Prostate gland (tissue), 2 donors: ENCODE results near the gene TMEM131L. TPM values are rescaled to one million over a fixed set of nuclear protein-coding genes. Genes with fewer than 3 reads are reported as not detected.

Source experiments
- DNase-seq: peaks from one replicate; pipeline ENCODE4 v3.0.0-alpha.2; 2019; ENCODE audit warnings: low spot score
- H3K27ac ChIP-seq, 2 donors: fragments of 200-600 bp; sonication (generic); 2 replicates each; pipeline ENCODE4 v1.5.1; 2017 to 2019
- H3K27me3 ChIP-seq: fragments of 200-600 bp; sonication (generic); replicated peaks from 2 replicates; pipeline ENCODE4 v1.5.1; 2019; ENCODE audit not compliant: insufficient read depth
- H3K36me3 ChIP-seq, 2 donors: fragments of 200-600 bp; sonication (generic); 1 replicate in 1 of 2; 2 replicates in 1 of 2; pipeline versions ENCODE4 v1.5.1 to v1.8.1; 2017 to 2019
- H3K4me1 ChIP-seq: fragments of 200-600 bp; sonication (generic); replicated peaks from 2 replicates; pipeline ENCODE4 v1.5.1; 2019
- H3K4me3 ChIP-seq, 2 donors: fragments of 200-600 bp; sonication (generic); 2 replicates each; pipeline ENCODE4 v1.5.1; 2017 to 2019
- H3K9me3 ChIP-seq: fragments of 200-600 bp; sonication (generic); 2 replicates; pipeline ENCODE4 v1.5.1; 2017
- POLR2A ChIP-seq: fragments of 450-650 bp; IDR thresholded peaks from one replicate; pipeline ENCODE4 v1.6.1; 2016; ENCODE audit warnings: antibody characterized with exemption, mild to moderate bottlenecking
- POLR2AphosphoS5 ChIP-seq: sonication (generic); formaldehyde crosslinking; IDR thresholded peaks from one replicate; pipeline ENCODE4 v1.6.1; 2017; ENCODE audit warnings: antibody characterized with exemption
- WGBS: methylation state at CpG from one replicate; pipeline ENCODE4 v1.1.5; 2018; 5-methylcytosine and 5-hydroxymethylcytosine counted together
- intact Hi-C: fragments of 100-400 bp; cut with DNase I; formaldehyde crosslinking; loops from one replicate; pipeline ENCODE4 v1.14.2; 2022
- total RNA-seq, 2 donors: library from RNA; depleted of rRNA; stranded (reverse); fragments of >200 nt; gene quantifications; one replicate each; pipeline ENCODE4 v1.1.0, GENCODE V29; 2016
- TF ChIP-seq, protein P1 (sequence below), 4 experiments: fragments of 200-600 bp in 2 of 4; fragments of 450-650 bp in 2 of 4; sonication (generic) in 2 of 4; IDR thresholded peaks; 1 replicate in 3 of 4; 2 replicates in 1 of 4; pipeline ENCODE4 v1.5.1; 2016 to 2019; ENCODE audit warnings: antibody characterized with exemption in 4 of 4, mild to moderate bottlenecking in 2 of 4, moderate library complexity in 2 of 4

Gene TMEM131L
- total RNA-seq, 2 donors from 2014 or later, result 9.3 to 12.5 TPM

DNA sequence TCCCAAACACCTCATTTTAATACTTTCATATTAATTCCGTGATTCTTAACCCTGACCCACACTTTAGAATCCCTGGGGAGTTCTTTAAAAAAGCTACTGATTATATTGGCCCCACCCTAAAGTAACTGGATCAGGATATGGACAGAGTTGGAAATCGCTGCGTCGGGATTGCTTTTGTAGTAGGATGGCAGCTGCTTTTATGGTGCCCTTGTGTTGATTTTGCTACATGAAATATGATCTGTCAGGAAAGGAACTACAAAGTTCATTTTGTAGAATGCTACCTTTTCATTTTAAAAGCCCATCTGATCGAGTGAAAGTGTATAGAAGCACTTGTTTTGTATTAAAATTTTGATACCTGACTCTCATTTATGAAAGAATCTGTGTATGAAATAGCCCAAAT, 43.6 kb downstream of the TMEM131L start:
- Histone ChIP-seq H3K27ac (no peak overlapping the region), H3K27me3 (no peaks in the 10 kb centered on the region), H3K36me3 (no peaks in the 10 kb centered on the region), H3K9me3 (no peaks in the 10 kb centered on the region), H3K4me3 (no peak overlapping the region), H3K4me1 (peaks cover 2% of the 10 kb centered on the region)
- intact Hi-C loops, result no loop called here
- peak; percentile 32 for DNase-seq
- peak; percentile 60 for TF ChIP-seq POLR2AphosphoS5
- TF ChIP-seq, protein P1, sequence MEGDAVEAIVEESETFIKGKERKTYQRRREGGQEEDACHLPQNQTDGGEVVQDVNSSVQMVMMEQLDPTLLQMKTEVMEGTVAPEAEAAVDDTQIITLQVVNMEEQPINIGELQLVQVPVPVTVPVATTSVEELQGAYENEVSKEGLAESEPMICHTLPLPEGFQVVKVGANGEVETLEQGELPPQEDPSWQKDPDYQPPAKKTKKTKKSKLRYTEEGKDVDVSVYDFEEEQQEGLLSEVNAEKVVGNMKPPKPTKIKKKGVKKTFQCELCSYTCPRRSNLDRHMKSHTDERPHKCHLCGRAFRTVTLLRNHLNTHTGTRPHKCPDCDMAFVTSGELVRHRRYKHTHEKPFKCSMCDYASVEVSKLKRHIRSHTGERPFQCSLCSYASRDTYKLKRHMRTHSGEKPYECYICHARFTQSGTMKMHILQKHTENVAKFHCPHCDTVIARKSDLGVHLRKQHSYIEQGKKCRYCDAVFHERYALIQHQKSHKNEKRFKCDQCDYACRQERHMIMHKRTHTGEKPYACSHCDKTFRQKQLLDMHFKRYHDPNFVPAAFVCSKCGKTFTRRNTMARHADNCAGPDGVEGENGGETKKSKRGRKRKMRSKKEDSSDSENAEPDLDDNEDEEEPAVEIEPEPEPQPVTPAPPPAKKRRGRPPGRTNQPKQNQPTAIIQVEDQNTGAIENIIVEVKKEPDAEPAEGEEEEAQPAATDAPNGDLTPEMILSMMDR (IDR thresholded peaks at IDR 0.05), result no peak
- TF ChIP-seq POLR2A, result no peak
- 18% methylated on average over 5 of the region's 5 CpGs for WGBS

DNA sequence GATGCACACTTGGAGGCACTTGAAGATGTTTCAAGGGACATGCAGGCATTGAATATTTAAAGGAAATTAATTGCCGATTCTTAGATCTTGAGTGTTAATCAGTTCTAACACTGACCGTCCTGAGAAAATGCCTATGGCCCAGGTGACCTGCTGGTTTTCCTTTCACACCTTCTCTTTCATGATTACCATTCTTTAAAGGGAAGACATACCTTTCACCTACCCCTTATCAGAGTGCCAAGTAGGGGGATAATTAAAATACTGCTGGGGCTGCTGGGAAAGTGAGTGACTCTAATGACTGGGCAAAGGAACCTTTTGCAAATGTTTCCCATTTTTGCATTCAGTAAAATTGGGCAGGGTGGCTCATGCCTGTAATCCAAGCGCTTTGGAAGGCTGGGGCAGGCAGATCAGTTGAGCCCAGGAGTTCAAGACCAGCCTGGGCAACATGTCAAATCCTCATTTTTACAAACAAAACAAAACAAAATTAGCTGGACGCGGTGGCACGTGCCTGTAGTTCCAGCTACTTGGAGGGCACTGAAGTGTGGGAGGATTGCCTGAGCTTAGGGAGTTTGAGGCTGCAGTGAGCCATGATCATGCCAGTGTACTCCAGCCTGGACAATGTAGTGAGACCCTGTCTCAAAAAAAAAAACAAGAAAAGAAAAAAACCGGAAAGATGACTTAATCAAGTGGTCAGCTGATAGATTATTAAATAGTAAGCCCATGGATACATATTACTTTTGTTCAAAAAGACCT, 44.3 kb downstream of the TMEM131L start:
- Histone ChIP-seq H3K27ac (no peak overlapping the region), H3K27me3 (no peaks in the 10 kb centered on the region), H3K36me3 (no peaks in the 10 kb centered on the region), H3K4me1 (peaks cover 2% of the 10 kb centered on the region), H3K9me3 (no peaks in the 10 kb centered on the region), H3K4me3 (no peak overlapping the region)
- WGBS, result 84% methylated on average over 7 of the region's 7 CpGs
- intact Hi-C loops, result no loop called here
- TF ChIP-seq POLR2A (no peak), POLR2AphosphoS5 (no peak)
- TF ChIP-seq, protein P1 (IDR thresholded peaks at IDR 0.05), result no peak
- no peak for DNase-seq

DNA sequence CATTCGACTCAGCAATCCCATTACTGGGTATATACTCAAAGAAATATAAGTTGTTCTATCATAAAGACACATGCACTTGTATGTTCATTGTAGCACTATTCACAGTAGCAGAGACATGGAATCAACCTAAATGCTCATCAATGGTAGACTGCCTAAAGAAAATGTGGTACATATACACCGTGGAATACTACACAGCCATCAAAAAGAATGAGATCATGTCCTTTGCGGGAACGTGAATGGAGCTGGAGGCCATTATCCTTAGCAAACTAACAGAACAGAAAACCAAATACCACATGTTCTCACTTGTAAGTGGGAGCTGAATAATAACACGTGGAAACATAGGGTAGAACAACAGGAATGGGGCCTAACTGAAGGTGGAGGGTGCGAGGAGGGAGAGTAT, 44.9 kb downstream of the TMEM131L start:
- H3K4me1 ChIP-seq, result peaks cover 2% of the 10 kb centered on the region

DNA sequence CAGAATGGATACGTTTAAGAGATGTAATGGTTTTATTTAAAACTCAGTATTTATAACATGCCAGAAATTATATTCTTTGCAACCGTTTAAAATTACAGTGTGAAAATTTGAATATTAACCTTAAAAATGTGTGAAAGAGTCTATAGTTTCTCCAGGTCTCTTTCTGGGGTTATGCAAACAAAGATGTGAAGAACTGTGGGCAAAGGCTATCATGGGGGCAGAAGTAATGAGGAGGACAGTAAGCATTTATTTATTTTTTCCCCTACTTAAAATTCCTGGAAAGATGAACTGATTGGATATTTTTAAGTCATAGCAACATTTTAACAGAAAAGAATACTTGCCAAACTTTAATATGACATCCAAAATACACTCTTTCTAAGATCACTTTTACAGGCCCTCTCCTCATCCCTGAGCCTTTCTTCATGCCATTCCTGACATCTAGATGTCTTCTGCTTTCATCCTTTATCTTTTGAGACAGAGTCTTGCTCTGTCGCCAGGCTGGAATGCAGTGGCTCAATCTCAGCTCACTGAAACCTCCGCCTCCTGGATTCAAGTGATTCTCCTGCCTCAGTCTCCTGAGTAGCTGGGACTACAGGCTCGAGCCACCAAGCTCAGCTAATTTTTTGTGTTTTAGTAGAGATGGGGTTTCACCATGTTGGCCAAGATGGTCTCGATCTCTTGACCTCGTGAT, 46.1 kb downstream of the TMEM131L start:
- no peaks in the 10 kb centered on the region for H3K9me3 ChIP-seq
- H3K27me3 ChIP-seq, result no peaks in the 10 kb centered on the region
- intact Hi-C loops, result no loop called here
- TF ChIP-seq, protein P1 (IDR thresholded peaks at IDR 0.05), result no peak
- TF ChIP-seq POLR2AphosphoS5 (no peak), POLR2A (no peak)
- peaks cover 2% of the 10 kb centered on the region for H3K4me1 ChIP-seq
- no peak for DNase-seq
- H3K27ac ChIP-seq, result no peak overlapping the region
- 80% methylated on average over 7 of the region's 7 CpGs for WGBS
- H3K36me3 ChIP-seq, result no peaks in the 10 kb centered on the region
- H3K4me3 ChIP-seq, result no peak overlapping the region

More for the DNA sequence above, 44.9 kb downstream of the TMEM131L start:
- Histone ChIP-seq H3K36me3 (no peaks in the 10 kb centered on the region), H3K27ac (no peak overlapping the region), H3K9me3 (no peaks in the 10 kb centered on the region), H3K4me3 (no peak overlapping the region), H3K27me3 (no peaks in the 10 kb centered on the region)
- 89% methylated on average over 6 of the region's 6 CpGs for WGBS
- DNase-seq, result no peak
- TF ChIP-seq POLR2A (no peak), POLR2AphosphoS5 (no peak)
- TF ChIP-seq, protein P1 (IDR thresholded peaks at IDR 0.05), result no peak
- intact Hi-C loops, result no loop called here
